ENCODE measurements around the gene CLIC6.

- TF ChIP-seq, protein P1, sequence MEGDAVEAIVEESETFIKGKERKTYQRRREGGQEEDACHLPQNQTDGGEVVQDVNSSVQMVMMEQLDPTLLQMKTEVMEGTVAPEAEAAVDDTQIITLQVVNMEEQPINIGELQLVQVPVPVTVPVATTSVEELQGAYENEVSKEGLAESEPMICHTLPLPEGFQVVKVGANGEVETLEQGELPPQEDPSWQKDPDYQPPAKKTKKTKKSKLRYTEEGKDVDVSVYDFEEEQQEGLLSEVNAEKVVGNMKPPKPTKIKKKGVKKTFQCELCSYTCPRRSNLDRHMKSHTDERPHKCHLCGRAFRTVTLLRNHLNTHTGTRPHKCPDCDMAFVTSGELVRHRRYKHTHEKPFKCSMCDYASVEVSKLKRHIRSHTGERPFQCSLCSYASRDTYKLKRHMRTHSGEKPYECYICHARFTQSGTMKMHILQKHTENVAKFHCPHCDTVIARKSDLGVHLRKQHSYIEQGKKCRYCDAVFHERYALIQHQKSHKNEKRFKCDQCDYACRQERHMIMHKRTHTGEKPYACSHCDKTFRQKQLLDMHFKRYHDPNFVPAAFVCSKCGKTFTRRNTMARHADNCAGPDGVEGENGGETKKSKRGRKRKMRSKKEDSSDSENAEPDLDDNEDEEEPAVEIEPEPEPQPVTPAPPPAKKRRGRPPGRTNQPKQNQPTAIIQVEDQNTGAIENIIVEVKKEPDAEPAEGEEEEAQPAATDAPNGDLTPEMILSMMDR (IDR thresholded peaks at IDR 0.05) = no peak
- TF ChIP-seq POLR2A (IDR thresholded peaks at IDR 0.05) = no peak
- no peak for TF ChIP-seq POLR2AphosphoS5 (IDR thresholded peaks at IDR 0.05)
These were observed 23.7 kb downstream of the CLIC6 start for GRCh38 chr21:34692458-34693020.

Measured in prostate gland (tissue), 2 donors.